Hepatocyte (in vitro differentiated cells): ENCODE results near the gene RAB43.
"Not testable (repeated sequence)": the region's sequence is repeated elsewhere in the genome, so short reads cannot be mapped to it uniquely, and the experiment has no call there.

Experiments
- CTCF ChIP-seq: fragments of 200-600 bp; sonication (generic); IDR thresholded peaks from 2 replicates; pipeline ENCODE4 v1.5.1; 2016; ENCODE audit warnings: antibody characterized with exemption, mild to moderate bottlenecking; ENCODE audit not compliant: poor library complexity
- EZH2 ChIP-seq: fragments of 200-600 bp; sonication (generic); IDR thresholded peaks from 2 replicates; pipeline ENCODE4 v1.6.1; 2016; ENCODE audit warnings: antibody characterized with exemption, mild to moderate bottlenecking, borderline replicate concordance
- EZH2phosphoT487 ChIP-seq: fragments of 200-600 bp; sonication (generic); IDR thresholded peaks from one replicate; pipeline ENCODE4 v1.6.1; 2018; ENCODE audit warnings: antibody characterized with exemption, mild to moderate bottlenecking, low read depth, moderate library complexity; ENCODE audit not compliant: unreplicated experiment, severe bottlenecking

GRCh38 chr3:129141011-129141410 is 19.4 kb upstream of the RAB43 start:
- not testable (repeated sequence) for TF ChIP-seq CTCF, EZH2phosphoT487, EZH2
